ENCODE data around the gene IQSEC3.

The IQSEC3 gene

GRCh38 chr12:162467-163307 lies 96.1 kb downstream of the IQSEC3 start:
- CTCF ChIA-PET: interaction anchor here (1.3 kb wide), 1 partner anchor 9 kb away, joined by 5 read pairs; no protein-coding TSS in a partner anchor
- TF ChIP-seq CTCF (IDR thresholded peaks at IDR 0.05; ENCODE audit: control extremely low read depth, extremely low read depth, low read depth, missing control alignments): no peak
- DNase-seq (ENCODE audit: extremely low spot score): no peak
- POLR2A ChIA-PET: no interaction called here

- TF ChIP-seq CTCF (IDR thresholded peaks at IDR 0.05; ENCODE audit: control extremely low read depth, extremely low read depth, low read depth, missing control alignments): no peak
- ChIA-PET POLR2A (no interaction called here), CTCF (no interaction called here)
- DNase-seq (ENCODE audit: extremely low spot score): no peak
These were observed 96.9 kb downstream of the IQSEC3 start for GRCh38 chr12:163406-163986.

GRCh38 chr12:164207-164606 lies 97.6 kb downstream of the IQSEC3 start:
- CTCF ChIA-PET: no interaction called here
- DNase-seq (ENCODE audit: extremely low spot score): no peak
- no peak for TF ChIP-seq CTCF (IDR thresholded peaks at IDR 0.05; ENCODE audit: control extremely low read depth, extremely low read depth, low read depth, missing control alignments)
- POLR2A ChIA-PET: no interaction called here

GRCh38 chr12:165862-166368 lies 99.3 kb downstream of the IQSEC3 start:
- no peak for DNase-seq (ENCODE audit: extremely low spot score)
- ChIA-PET POLR2A (no interaction called here), CTCF (interaction anchor here (1.4 kb wide), 1 partner anchor 12 kb away, joined by 4 read pairs; no protein-coding TSS in a partner anchor)
- TF ChIP-seq CTCF (IDR thresholded peaks at IDR 0.05; ENCODE audit: control extremely low read depth, extremely low read depth, low read depth, missing control alignments): no peak

- CTCF ChIA-PET: interaction anchor here (2.0 kb wide), 1 partner anchor 14 kb away, joined by 6 read pairs; no protein-coding TSS in a partner anchor
- DNase-seq (ENCODE audit: extremely low spot score): no peak
- POLR2A ChIA-PET: no interaction called here
- no peak for TF ChIP-seq CTCF (IDR thresholded peaks at IDR 0.05; ENCODE audit: control extremely low read depth, extremely low read depth, low read depth, missing control alignments)
These were observed 100.0 kb downstream of the IQSEC3 start for GRCh38 chr12:166425-167075.

GRCh38 chr12:167959-168600 lies 101.5 kb downstream of the IQSEC3 start:
- DNase-seq (ENCODE audit: extremely low spot score): no peak
- no peak for TF ChIP-seq CTCF (IDR thresholded peaks at IDR 0.05; ENCODE audit: control extremely low read depth, extremely low read depth, low read depth, missing control alignments)
- ChIA-PET POLR2A (no interaction called here), CTCF (interaction anchor here (2.0 kb wide), 1 partner anchor 15 kb away, joined by 6 read pairs; no protein-coding TSS in a partner anchor)

Data from GM10248 (cell line).